K562 (cell line): ENCODE results near the gene NR2F6.

Experiments
- ATF1 ChIP-seq, 2 experiments: fragments of 450-650 bp in 1 of 2; IDR thresholded peaks; 2 replicates each; pipeline ENCODE4 v1.6.1; 2016; ENCODE audit warnings: missing compliant biosample characterization in 1 of 2, missing genetic modification characterization in 1 of 2
- CEBPB ChIP-seq: fragments of 450-650 bp; IDR thresholded peaks from 2 replicates; pipeline ENCODE4 v1.6.1; 2016; ENCODE audit warnings: missing genetic modification characterization, missing compliant biosample characterization
- CREM ChIP-seq: IDR thresholded peaks from 2 replicates; pipeline ENCODE4 v1.6.1; 2014; ENCODE audit warnings: antibody characterized with exemption, low read depth
- EGR1 ChIP-seq: fragments of 450-650 bp; conservative IDR thresholded peaks from 2 replicates; pipeline ENCODE4 v1.6.1; 2017; ENCODE audit warnings: mild to moderate bottlenecking
- KDM1A ChIP-seq, 2 experiments: fragments of 450-650 bp; IDR thresholded peaks; 2 replicates each; pipeline ENCODE4 v1.6.1; 2016; ENCODE audit warnings: mild to moderate bottlenecking in 2 of 2
- POLR2A ChIP-seq: fragments of 450-650 bp; conservative IDR thresholded peaks from 2 replicates; pipeline ENCODE4 v1.6.1; 2016
- RFX5 ChIP-seq: IDR thresholded peaks from 2 replicates; pipeline ENCODE4 v1.6.1; 2011; ENCODE audit warnings: low read depth, mild to moderate bottlenecking, improper control_type of control experiment, low read length
- ZNF3 ChIP-seq: fragments of 250-450 bp; sonication (Bioruptor Pico); IDR thresholded peaks from 2 replicates; pipeline ENCODE4 v1.5.0; 2021; ENCODE audit warnings: mild to moderate bottlenecking, moderate library complexity
- TF ChIP-seq, protein P1 (sequence below): fragments of 450-650 bp; formaldehyde crosslinking; IDR thresholded peaks from 2 replicates; pipeline ENCODE4 v1.4.0; 2022; ENCODE audit warnings: mild to moderate bottlenecking, moderate library complexity
- TF ChIP-seq, protein P2 (sequence below): fragments of 250-450 bp; sonication (Bioruptor Pico); IDR thresholded peaks from 2 replicates; pipeline ENCODE4 v1.8.0; 2022; ENCODE audit warnings: moderate library complexity, mild to moderate bottlenecking, inconsistent platforms
- TF ChIP-seq, protein P3 (sequence below), 3 experiments: IDR thresholded peaks in 2 of 3; conservative IDR thresholded peaks in 1 of 3; 2 replicates each; pipeline ENCODE4 v1.5.1; 2011 to 2012; ENCODE audit warnings: low read length in 3 of 3, mild to moderate bottlenecking in 3 of 3, control low read depth in 2 of 3, improper control_type of control experiment in 1 of 3, inconsistent platforms in 1 of 3, low read depth in 1 of 3, mixed read lengths in 1 of 3, moderate library complexity in 1 of 3; ENCODE audit not compliant: insufficient read depth in 2 of 3

DNA sequence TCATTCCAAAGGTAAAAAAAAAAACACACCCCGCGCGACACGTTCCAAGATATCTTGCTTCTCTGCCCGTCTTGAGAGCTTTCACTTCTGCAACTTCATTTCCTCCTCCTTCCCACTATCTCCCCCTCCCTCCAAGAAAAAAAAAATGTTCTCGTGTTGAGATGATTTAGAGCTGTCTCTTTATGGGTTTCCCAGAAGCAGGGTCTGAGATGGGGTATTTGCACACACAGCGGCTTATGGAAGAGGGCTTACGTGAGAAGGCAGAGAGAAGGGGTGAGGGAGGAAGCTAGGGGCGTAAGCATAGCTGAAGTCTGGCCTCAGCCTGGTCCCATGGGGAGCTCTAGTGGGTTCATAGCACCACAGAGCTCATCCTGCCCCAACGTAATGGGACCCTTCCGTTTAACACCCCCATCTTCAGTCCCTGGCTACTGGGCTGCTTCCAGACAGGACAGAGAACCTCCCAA, 61.8 kb downstream of the NR2F6 start:
- TF ChIP-seq ZNF3 (CRISPR knock-in tag) = no peak
- no peak for TF ChIP-seq CEBPB (tag)
- no peak for TF ChIP-seq EGR1
- TF ChIP-seq, protein P1, sequence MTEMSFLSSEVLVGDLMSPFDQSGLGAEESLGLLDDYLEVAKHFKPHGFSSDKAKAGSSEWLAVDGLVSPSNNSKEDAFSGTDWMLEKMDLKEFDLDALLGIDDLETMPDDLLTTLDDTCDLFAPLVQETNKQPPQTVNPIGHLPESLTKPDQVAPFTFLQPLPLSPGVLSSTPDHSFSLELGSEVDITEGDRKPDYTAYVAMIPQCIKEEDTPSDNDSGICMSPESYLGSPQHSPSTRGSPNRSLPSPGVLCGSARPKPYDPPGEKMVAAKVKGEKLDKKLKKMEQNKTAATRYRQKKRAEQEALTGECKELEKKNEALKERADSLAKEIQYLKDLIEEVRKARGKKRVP (CRISPR knock-in tag) = no peak
- TF ChIP-seq RFX5 = no peak
- TF ChIP-seq, protein P2, sequence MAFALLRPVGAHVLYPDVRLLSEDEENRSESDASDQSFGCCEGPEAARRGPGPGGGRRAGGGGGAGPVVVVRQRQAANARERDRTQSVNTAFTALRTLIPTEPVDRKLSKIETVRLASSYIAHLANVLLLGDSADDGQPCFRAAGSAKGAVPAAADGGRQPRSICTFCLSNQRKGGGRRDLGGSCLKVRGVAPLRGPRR (CRISPR knock-in tag) = no peak
- TF ChIP-seq, protein P3, sequence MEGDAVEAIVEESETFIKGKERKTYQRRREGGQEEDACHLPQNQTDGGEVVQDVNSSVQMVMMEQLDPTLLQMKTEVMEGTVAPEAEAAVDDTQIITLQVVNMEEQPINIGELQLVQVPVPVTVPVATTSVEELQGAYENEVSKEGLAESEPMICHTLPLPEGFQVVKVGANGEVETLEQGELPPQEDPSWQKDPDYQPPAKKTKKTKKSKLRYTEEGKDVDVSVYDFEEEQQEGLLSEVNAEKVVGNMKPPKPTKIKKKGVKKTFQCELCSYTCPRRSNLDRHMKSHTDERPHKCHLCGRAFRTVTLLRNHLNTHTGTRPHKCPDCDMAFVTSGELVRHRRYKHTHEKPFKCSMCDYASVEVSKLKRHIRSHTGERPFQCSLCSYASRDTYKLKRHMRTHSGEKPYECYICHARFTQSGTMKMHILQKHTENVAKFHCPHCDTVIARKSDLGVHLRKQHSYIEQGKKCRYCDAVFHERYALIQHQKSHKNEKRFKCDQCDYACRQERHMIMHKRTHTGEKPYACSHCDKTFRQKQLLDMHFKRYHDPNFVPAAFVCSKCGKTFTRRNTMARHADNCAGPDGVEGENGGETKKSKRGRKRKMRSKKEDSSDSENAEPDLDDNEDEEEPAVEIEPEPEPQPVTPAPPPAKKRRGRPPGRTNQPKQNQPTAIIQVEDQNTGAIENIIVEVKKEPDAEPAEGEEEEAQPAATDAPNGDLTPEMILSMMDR (IDR thresholded peaks at IDR 0.05 in 2 of 3, conservative IDR thresholded peaks at IDR 0.05 in 1 of 3; ENCODE audit: insufficient read depth in 2 of 3, low read depth in 1 of 3, low read length in 3 of 3) = no peak
- TF ChIP-seq POLR2A = no peak
- TF ChIP-seq KDM1A (IDR thresholded peaks at IDR 0.05) = no peak
- TF ChIP-seq CREM = no peak
- TF ChIP-seq ATF1 (CRISPR knock-in tag; IDR thresholded peaks at IDR 0.05) = no peak
- no peak for TF ChIP-seq ATF1 (tag; IDR thresholded peaks at IDR 0.05)
